GM20000 (cell line): Measurements from ENCODE around the gene PRKACA.

Experiments
- DNase-seq: peaks from one replicate; pipeline ENCODE4 v3.0.0; 2012; ENCODE audit warnings: low spot score
- CTCF ChIP-seq: IDR thresholded peaks from 2 replicates; pipeline ENCODE4 v1.5.1; 2012; ENCODE audit warnings: mild to moderate bottlenecking, control low read depth; ENCODE audit errors: extremely low read depth, missing control alignments

Gene PRKACA

GRCh38 chr19:14117668-14118164 lies at the start of gene PRKACA:
Gene PRKACA, minus strand, starts transcription at chr19:14117762. Its CDS starts 215 bp downstream, at chr19:14117547.
- peak; percentile 100 for DNase-seq
- TF ChIP-seq CTCF: no peak

DNA sequence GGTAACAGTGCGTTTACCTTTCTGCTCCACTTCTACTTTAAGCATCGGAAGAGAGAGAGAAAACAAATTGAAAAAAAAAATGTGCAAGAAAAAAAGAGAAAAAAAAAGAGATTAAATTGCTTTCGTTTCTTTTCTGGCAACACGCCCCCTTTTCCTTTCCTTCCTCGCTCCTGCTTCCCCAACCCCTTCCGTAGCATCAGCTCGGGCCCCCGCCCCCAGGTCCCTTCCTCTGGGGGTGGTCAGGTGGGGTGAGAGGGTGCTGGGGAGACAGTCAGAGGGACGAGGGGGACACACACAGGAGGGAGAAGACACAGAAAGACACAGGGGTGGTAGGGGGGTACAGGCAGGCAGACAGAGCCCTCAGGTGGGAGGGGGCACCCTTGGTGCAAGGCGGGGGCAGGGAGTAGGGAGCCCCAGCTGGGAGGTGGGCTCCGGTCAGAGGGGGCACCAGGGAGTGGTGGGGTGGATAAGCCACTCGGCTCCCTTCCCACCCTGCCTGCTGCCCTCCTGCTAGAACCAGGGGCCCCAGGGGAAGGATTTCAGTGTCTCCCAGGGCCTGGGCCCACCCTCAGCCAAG lies 49.5 kb upstream of the PRKACA start:
- DNase-seq: no peak
- no peak for TF ChIP-seq CTCF

GRCh38 chr19:14165990-14166830 lies 48.6 kb upstream of the PRKACA start:
- TF ChIP-seq CTCF: no peak
- DNase-seq: no peak

DNA sequence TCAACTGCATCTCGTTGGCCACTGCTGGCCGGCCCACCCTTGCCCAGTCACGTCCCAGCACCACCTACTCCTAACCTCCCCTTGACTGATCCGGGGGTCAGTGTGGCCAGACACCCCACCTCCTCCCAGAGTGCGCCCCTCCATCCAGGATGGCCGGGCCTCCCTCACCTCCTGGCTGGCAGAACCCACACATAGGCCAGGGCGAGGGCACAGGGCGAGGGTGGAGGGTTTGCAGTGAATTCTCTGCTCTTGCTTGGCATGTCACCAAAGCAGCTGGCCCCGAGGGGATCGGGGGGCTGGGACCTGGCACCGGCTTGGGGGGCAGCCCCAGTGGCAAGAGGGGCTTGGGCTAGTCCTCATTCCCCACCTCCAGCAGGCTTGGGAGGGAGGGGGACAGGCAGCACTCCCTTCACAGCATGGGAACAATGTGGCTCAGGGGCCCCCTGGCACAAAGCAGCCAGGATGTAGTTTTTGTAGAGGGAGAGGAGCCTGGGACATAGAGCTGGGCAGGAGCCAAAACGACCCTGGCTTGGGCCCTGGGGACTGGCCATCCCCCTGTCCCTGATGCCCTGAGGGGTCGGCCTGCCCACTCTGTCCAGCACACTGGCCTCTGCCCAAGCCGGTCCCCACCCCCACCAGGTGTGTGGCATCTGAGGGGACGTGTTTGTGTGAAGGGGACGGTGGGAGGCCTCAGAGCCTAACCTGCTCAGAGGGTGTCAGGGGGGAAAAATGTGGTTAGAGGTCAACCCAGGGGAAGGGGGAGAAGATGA lies 47.3 kb upstream of the PRKACA start:
- no peak for DNase-seq

DNA sequence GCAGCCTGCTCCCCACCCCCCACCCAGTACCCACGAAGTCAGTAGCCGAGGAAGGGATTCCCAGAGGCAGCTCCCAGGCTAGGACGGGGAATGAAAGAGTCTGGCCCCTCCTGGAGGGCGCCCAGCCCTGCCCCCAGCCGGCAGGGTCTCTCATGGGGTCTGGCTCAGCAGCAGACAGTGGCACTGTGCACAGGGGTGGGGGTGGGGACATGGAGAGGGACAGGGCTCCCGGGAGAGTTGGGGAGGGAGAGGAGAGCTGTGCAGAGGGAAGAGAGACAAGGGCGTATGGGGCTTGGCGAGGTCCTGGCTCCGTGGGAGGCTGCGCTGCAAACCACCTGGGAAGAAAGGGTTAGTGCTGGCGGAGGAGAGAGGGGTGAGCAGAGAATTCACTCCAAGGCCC lies 46.5 kb upstream of the PRKACA start:
- DNase-seq: no peak
- no peak for TF ChIP-seq CTCF

More for the DNA sequence above, 47.3 kb upstream of the PRKACA start:
- TF ChIP-seq CTCF: no peak

DNA sequence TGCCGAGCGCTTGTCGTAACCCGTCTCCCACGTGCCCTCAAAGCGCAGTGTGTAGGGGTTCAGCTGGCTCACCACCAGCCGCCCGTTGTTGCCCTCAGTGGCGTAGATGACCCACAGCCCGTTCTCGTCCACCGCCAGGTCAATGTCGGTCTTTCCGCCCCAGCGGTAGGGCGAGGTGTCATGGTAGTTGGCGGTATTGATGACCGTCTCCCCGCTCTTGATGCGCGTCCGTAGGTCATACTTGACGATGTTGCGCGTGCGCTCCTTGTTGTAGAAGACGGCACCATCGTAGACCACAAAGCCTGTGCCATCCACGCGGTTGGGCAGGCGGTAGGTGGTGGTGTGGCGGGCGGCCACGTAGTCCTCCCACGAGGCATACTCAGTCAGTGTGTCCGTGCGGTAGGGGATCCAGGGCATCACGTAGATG lies 45.3 kb upstream of the PRKACA start:
- no peak for TF ChIP-seq CTCF

GRCh38 chr19:14161305-14161704 lies 43.7 kb upstream of the PRKACA start:
- TF ChIP-seq CTCF: no peak
- no peak for DNase-seq

More for the DNA sequence above, 45.3 kb upstream of the PRKACA start:
- DNase-seq: no peak
